Fibroblast of villous mesenchyme (primary cell): Measurements from ENCODE around the gene CHD9. TPM values are rescaled to one million over a fixed set of nuclear protein-coding genes. Genes with fewer than 3 reads are reported as not detected.

Source experiments
- DNase-seq: peaks from one replicate; pipeline ENCODE4 v3.0.0-alpha.2; 2010; ENCODE audit warnings: low read depth
- H3K4me3 ChIP-seq: 2 replicates; pipeline ENCODE4 v1.5.1; 2011; ENCODE audit warnings: low read depth, mild to moderate bottlenecking, low read length
- CTCF ChIP-seq: IDR thresholded peaks from 2 replicates; pipeline ENCODE4 v1.5.1; 2012; ENCODE audit warnings: low read depth, mild to moderate bottlenecking, low read length; ENCODE audit not compliant: insufficient read depth
- total RNA-seq: library from RNA; depleted of rRNA; stranded (reverse); fragments of >200 nt; gene quantifications from 2 replicates; pipeline ENCODE4 v1.2.3, GENCODE V29; 2012

Gene CHD9
- total RNA-seq, 1 donor, result 102 TPM

GRCh38 chr16:53080345-53081031, 25.7 kb downstream of the CHD9 start:
- TF ChIP-seq CTCF, result no peak
- peak overlapping the region; percentile 10 for H3K4me3 ChIP-seq
- DNase-seq, result peak; percentile 94

GRCh38 chr16:53081032-53081424, 26.2 kb downstream of the CHD9 start:
- TF ChIP-seq CTCF, result no peak
- H3K4me3 ChIP-seq, result no peak overlapping the region
- no peak for DNase-seq

GRCh38 chr16:53081686-53082407, 27.1 kb downstream of the CHD9 start:
- no peak overlapping the region for H3K4me3 ChIP-seq

GRCh38 chr16:53082509-53082908, 27.7 kb downstream of the CHD9 start:
- no peak for DNase-seq
- TF ChIP-seq CTCF, result no peak
- no peak overlapping the region for H3K4me3 ChIP-seq

More at GRCh38 chr16:53081686-53082407, 27.1 kb downstream of the CHD9 start:
- no peak for DNase-seq
- TF ChIP-seq CTCF, result no peak

- no peak for TF ChIP-seq CTCF
- peak; percentile 51 for DNase-seq
- H3K4me3 ChIP-seq, result no peak overlapping the region
Observed at GRCh38 chr16:53083119-53083518, 28.3 kb downstream of the CHD9 start.

GRCh38 chr16:53084141-53084541, 29.4 kb downstream of the CHD9 start:
- DNase-seq, result no peak
- TF ChIP-seq CTCF, result no peak

More at GRCh38 chr16:53084141-53084541, 29.4 kb downstream of the CHD9 start:
- H3K4me3 ChIP-seq, result no peak overlapping the region
